Prostate gland (tissue), 2 donors: ENCODE data around the gene DTX4.

Experiments used
- POLR2A ChIP-seq: fragments of 450-650 bp; IDR thresholded peaks from one replicate; pipeline ENCODE4 v1.6.1; 2016; ENCODE audit warnings: antibody characterized with exemption, mild to moderate bottlenecking
- TF ChIP-seq, protein P1 (sequence below), 4 experiments: fragments of 200-600 bp in 2 of 4; fragments of 450-650 bp in 2 of 4; sonication (generic) in 2 of 4; IDR thresholded peaks; 1 replicate in 3 of 4; 2 replicates in 1 of 4; pipeline ENCODE4 v1.5.1; 2016 to 2019; ENCODE audit warnings: antibody characterized with exemption in 4 of 4, mild to moderate bottlenecking in 2 of 4, moderate library complexity in 2 of 4

DNA sequence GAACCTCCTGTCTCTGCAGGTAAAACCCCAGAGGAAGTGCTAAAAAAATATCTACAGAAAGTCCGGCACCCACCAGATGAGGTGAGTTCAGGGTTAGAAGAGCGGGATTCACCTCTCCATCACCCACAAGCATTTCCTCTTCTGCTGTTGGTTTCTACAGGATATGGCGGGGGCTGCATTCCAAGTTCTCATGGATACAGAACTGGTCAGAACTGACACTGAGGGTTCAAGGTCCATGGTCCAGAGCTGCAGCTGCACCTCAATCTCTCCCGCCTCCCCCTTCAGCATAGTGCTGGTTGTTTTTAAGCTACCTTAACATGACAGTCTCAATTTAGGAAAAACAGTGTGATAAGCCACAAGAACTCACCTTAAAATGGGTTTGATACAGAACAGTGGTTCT, 19.2 kb downstream of the DTX4 start:
- TF ChIP-seq, protein P1, sequence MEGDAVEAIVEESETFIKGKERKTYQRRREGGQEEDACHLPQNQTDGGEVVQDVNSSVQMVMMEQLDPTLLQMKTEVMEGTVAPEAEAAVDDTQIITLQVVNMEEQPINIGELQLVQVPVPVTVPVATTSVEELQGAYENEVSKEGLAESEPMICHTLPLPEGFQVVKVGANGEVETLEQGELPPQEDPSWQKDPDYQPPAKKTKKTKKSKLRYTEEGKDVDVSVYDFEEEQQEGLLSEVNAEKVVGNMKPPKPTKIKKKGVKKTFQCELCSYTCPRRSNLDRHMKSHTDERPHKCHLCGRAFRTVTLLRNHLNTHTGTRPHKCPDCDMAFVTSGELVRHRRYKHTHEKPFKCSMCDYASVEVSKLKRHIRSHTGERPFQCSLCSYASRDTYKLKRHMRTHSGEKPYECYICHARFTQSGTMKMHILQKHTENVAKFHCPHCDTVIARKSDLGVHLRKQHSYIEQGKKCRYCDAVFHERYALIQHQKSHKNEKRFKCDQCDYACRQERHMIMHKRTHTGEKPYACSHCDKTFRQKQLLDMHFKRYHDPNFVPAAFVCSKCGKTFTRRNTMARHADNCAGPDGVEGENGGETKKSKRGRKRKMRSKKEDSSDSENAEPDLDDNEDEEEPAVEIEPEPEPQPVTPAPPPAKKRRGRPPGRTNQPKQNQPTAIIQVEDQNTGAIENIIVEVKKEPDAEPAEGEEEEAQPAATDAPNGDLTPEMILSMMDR (IDR thresholded peaks at IDR 0.05), result no peak
- no peak for TF ChIP-seq POLR2A
